ENCODE results near the gene IL20RB.

GRCh38 chr3:136952292-136952691 is 5.5 kb upstream of the IL20RB start:
- TF ChIP-seq CTCF (IDR thresholded peaks at IDR 0.05), result no peak
- TF ChIP-seq POLR2A (IDR thresholded peaks at IDR 0.05), result no peak
- TF ChIP-seq EP300 (IDR thresholded peaks at IDR 0.05), result no peak
